ENCODE results near the gene ATP6V1G3.
"Not testable (repeated sequence)": the region's sequence is repeated elsewhere in the genome, so short reads cannot be mapped to it uniquely, and the experiment has no call there.

The ATP6V1G3 gene

GRCh38 chr1:198540580-198540979, at the start of gene ATP6V1G3:
TSS of gene ATP6V1G3 (minus strand) at chr1:198540680. CDS start at chr1:198540650, 30 bp downstream.
- no peak for DNase-seq (ENCODE audit: low read depth)

- DNase-seq (ENCODE audit: low read depth) = no peak
These were observed 48.4 kb upstream of the ATP6V1G3 start for GRCh38 chr1:198588845-198589244.

- DNase-seq (ENCODE audit: low read depth) = no peak
These were observed 43.7 kb upstream of the ATP6V1G3 start for GRCh38 chr1:198584163-198584562.

GRCh38 chr1:198583209-198583802, 42.8 kb upstream of the ATP6V1G3 start:
- not testable (repeated sequence) for DNase-seq (ENCODE audit: low read depth)

GRCh38 chr1:198577444-198577843, 37.0 kb upstream of the ATP6V1G3 start:
- peak; percentile 76 for DNase-seq (ENCODE audit: low read depth)

- no peak for DNase-seq (ENCODE audit: low read depth)
These were observed 35.5 kb upstream of the ATP6V1G3 start for GRCh38 chr1:198575798-198576641.

GRCh38 chr1:198575292-198575691, 34.8 kb upstream of the ATP6V1G3 start:
- no peak for DNase-seq (ENCODE audit: low read depth)

- DNase-seq (ENCODE audit: low read depth) = no peak
These were observed 33.8 kb upstream of the ATP6V1G3 start for GRCh38 chr1:198574325-198574724.

- DNase-seq (ENCODE audit: low read depth) = no peak
These were observed 24.2 kb upstream of the ATP6V1G3 start for GRCh38 chr1:198564716-198565115.

- DNase-seq (ENCODE audit: low read depth) = no peak
These were observed 23.7 kb upstream of the ATP6V1G3 start for GRCh38 chr1:198564157-198564556.

GRCh38 chr1:198563583-198563982, 23.1 kb upstream of the ATP6V1G3 start:
- DNase-seq (ENCODE audit: low read depth) = no peak

GRCh38 chr1:198560161-198560560, 19.7 kb upstream of the ATP6V1G3 start:
- no peak for DNase-seq (ENCODE audit: low read depth)

- DNase-seq (ENCODE audit: low read depth) = no peak
These were observed 18.9 kb upstream of the ATP6V1G3 start for GRCh38 chr1:198559362-198559761.

GRCh38 chr1:198558402-198558801, 17.9 kb upstream of the ATP6V1G3 start:
- no peak for DNase-seq (ENCODE audit: low read depth)

- no peak for DNase-seq (ENCODE audit: low read depth)
These were observed 16.5 kb upstream of the ATP6V1G3 start for GRCh38 chr1:198556971-198557370.

- DNase-seq (ENCODE audit: low read depth) = no peak
These were observed 12.4 kb upstream of the ATP6V1G3 start for GRCh38 chr1:198552668-198553416.

GRCh38 chr1:198550941-198551524, 10.6 kb upstream of the ATP6V1G3 start:
- DNase-seq (ENCODE audit: low read depth) = no peak

- DNase-seq (ENCODE audit: low read depth) = no peak
These were observed 9.4 kb upstream of the ATP6V1G3 start for GRCh38 chr1:198549866-198550265.

- DNase-seq (ENCODE audit: low read depth) = no peak
These were observed 8.4 kb upstream of the ATP6V1G3 start for GRCh38 chr1:198548890-198549289.

GRCh38 chr1:198545156-198545555, 4.7 kb upstream of the ATP6V1G3 start:
- DNase-seq (ENCODE audit: low read depth) = no peak

GRCh38 chr1:198544265-198544664, 3.8 kb upstream of the ATP6V1G3 start:
- no peak for DNase-seq (ENCODE audit: low read depth)

- DNase-seq (ENCODE audit: low read depth) = no peak
These were observed 3.3 kb upstream of the ATP6V1G3 start for GRCh38 chr1:198543670-198544260.
